ENCODE results near the gene PLEKHG4.

DNA sequence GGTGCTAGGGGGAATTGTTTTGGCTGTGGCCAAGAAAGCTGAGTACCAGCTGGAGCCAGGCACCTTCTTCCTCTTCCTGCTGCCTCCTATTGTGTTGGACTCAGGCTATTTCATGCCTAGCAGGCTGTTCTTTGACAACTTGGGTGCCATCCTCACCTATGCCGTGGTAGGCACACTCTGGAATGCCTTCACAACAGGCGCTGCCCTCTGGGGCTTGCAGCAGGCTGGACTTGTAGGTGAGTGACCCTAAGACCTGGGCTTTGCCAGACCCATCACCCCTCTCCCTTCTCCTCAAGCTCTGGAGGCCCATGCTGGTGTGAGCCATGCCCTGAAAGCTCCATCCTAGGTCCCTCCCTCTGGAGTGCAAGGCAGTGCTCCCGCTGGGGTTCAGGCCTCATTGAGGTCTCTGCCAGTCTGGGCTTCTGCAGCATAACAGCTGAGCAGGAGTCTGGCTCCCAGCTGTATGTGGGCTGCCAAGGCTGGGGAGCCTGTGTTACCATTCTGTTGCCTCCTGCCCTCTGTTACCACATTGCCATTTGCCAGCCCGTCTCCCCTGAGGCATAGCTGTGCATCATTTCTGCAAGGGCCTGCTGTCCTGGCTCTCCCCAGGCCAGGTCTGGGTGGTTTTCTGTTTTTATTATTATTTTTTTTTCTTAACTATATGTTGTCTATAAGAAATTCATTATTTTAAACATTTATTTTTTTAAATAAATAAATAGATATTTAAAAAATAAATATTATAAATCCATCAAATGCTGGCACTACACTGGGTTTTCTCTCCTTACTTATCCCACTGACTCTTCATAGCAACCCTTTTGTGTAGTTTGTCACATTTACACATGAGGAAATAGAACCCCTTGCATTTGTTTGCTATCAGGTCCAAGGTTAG is 26.5 kb upstream of the PLEKHG4 start:
- TF ChIP-seq SIN3A (IDR thresholded peaks at IDR 0.05; ENCODE audit: low read depth) (no peak), TCF7L2 (IDR thresholded peaks at IDR 0.05; ENCODE audit: borderline replicate concordance, extremely low read depth, insufficient read depth, insufficient read length) (no peak), POLR2AphosphoS5 (IDR thresholded peaks at IDR 0.05; ENCODE audit: low read depth, low read length) (no peak), POLR2A (IDR thresholded peaks at IDR 0.05; ENCODE audit: borderline replicate concordance, extremely low read depth, insufficient read depth, insufficient read length) (no peak), JUND (IDR thresholded peaks at IDR 0.05) (no peak), EZH2 (IDR thresholded peaks at IDR 0.05) (no peak), SP1 (IDR thresholded peaks at IDR 0.05; ENCODE audit: low read depth) (no peak), EGR1 (IDR thresholded peaks at IDR 0.05; ENCODE audit: low read depth) (no peak)
- TF ChIP-seq, protein P1, sequence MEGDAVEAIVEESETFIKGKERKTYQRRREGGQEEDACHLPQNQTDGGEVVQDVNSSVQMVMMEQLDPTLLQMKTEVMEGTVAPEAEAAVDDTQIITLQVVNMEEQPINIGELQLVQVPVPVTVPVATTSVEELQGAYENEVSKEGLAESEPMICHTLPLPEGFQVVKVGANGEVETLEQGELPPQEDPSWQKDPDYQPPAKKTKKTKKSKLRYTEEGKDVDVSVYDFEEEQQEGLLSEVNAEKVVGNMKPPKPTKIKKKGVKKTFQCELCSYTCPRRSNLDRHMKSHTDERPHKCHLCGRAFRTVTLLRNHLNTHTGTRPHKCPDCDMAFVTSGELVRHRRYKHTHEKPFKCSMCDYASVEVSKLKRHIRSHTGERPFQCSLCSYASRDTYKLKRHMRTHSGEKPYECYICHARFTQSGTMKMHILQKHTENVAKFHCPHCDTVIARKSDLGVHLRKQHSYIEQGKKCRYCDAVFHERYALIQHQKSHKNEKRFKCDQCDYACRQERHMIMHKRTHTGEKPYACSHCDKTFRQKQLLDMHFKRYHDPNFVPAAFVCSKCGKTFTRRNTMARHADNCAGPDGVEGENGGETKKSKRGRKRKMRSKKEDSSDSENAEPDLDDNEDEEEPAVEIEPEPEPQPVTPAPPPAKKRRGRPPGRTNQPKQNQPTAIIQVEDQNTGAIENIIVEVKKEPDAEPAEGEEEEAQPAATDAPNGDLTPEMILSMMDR (IDR thresholded peaks at IDR 0.05 in 2 of 3, conservative IDR thresholded peaks at IDR 0.05 in 1 of 3; ENCODE audit: borderline replicate concordance in 1 of 3, insufficient read depth in 1 of 3, low read depth in 2 of 3, low read length in 2 of 3), result no peak

All from HCT116 (cell line).